AG09319 (cell line): Measurements from ENCODE around the gene RMDN3.

Source experiments
- DNase-seq: peaks from one replicate; pipeline ENCODE4 v3.0.0-alpha.2; 2010; ENCODE audit warnings: low read depth; ENCODE audit errors: extremely low read depth
- TF ChIP-seq, protein P1 (sequence below): IDR thresholded peaks from 2 replicates; pipeline ENCODE4 v1.5.1; 2011; ENCODE audit warnings: low read depth, mild to moderate bottlenecking, inconsistent platforms, low read length, moderate library complexity

RMDN3 gene

DNA sequence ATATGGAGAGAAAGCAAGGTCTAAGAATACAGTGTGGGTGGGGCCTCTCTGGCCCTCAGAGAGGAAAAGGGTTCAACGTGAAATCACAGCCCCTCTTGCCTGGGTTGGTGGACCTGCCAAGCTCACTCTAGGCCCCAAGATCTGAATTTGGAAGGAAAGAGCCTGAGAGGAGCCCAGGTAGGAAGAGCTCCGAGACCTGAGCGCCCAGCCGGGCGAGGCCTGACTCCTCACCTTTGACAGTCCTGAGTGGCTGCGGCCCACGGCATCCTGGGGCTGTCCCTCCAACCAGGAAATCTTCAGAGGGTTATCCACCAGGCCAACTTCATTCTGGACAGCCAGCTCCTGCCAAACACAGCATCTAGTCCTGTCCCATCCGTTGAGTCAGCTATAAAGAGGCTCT lies 18.4 kb upstream of the RMDN3 start:
- TF ChIP-seq, protein P1, sequence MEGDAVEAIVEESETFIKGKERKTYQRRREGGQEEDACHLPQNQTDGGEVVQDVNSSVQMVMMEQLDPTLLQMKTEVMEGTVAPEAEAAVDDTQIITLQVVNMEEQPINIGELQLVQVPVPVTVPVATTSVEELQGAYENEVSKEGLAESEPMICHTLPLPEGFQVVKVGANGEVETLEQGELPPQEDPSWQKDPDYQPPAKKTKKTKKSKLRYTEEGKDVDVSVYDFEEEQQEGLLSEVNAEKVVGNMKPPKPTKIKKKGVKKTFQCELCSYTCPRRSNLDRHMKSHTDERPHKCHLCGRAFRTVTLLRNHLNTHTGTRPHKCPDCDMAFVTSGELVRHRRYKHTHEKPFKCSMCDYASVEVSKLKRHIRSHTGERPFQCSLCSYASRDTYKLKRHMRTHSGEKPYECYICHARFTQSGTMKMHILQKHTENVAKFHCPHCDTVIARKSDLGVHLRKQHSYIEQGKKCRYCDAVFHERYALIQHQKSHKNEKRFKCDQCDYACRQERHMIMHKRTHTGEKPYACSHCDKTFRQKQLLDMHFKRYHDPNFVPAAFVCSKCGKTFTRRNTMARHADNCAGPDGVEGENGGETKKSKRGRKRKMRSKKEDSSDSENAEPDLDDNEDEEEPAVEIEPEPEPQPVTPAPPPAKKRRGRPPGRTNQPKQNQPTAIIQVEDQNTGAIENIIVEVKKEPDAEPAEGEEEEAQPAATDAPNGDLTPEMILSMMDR: no peak
- DNase-seq: no peak

DNA sequence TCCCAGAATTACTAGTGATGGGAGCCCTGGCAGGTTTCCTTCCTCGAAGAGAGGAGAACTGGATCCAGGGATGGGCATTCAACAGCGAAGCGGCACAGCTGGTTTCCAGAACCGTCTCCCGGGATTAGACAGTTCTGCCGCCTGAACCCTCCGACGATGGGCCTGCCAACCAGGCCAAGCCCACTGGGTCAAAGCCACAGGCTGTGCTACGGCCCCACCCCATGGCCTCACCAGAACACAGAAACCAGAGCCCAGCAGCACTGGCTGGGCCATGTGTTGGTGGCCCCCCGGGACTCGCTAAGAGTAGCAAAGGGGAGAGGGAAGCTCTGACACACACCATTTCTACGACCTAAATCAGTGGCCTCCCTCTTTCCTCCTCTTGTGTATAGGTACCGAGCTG lies 17.0 kb upstream of the RMDN3 start:
- TF ChIP-seq, protein P1: no peak
- no peak for DNase-seq

DNA sequence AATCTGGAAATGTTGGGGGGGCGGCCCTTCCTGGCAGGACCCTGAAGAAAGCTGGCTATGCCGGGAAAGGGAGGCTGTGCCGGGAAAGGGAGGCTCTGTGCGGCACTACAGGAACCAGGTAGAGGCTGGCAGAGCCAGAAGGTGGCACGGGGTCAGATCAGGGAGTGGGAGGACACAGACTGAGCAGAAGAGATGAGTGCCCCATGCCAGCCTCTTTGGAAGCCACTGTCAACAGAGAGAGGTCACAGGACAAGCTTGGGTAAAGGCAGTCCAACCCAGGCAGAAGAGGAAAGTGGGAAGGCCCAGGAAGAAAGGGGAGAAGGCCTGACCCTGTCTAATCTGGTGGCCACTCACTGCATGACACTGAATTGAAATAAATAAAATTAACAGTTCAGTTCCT lies 16.2 kb upstream of the RMDN3 start:
- TF ChIP-seq, protein P1: no peak
- no peak for DNase-seq

DNA sequence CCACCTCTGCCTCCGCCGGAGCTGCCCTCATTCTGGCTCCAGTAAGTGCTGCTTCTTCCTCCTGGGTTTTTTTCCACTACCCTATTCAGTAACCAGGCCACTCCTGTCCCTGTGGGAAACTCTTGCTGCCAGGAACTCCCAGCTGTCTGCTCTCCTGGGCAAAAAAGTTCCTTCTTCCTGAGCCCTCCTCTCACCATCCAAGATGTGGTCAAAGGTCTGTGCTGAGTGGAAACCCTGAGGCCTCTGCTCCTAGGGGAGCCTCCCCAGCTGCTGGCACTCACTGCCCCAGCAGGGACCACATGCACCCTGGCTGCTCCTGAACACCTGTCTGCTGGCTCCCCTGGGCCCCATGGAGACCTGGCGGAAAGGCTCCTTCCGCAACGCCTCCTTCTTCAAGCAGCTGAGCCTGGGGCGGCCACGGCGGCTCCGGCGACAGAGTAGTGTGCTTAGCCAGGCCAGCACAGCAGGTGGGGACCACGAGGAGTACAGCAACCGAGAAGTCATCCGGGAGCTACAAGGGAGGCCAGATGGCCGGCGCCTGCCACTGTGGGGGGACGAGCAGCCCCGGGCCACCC lies 15.2 kb upstream of the RMDN3 start:
- TF ChIP-seq, protein P1: no peak
- no peak for DNase-seq

DNA sequence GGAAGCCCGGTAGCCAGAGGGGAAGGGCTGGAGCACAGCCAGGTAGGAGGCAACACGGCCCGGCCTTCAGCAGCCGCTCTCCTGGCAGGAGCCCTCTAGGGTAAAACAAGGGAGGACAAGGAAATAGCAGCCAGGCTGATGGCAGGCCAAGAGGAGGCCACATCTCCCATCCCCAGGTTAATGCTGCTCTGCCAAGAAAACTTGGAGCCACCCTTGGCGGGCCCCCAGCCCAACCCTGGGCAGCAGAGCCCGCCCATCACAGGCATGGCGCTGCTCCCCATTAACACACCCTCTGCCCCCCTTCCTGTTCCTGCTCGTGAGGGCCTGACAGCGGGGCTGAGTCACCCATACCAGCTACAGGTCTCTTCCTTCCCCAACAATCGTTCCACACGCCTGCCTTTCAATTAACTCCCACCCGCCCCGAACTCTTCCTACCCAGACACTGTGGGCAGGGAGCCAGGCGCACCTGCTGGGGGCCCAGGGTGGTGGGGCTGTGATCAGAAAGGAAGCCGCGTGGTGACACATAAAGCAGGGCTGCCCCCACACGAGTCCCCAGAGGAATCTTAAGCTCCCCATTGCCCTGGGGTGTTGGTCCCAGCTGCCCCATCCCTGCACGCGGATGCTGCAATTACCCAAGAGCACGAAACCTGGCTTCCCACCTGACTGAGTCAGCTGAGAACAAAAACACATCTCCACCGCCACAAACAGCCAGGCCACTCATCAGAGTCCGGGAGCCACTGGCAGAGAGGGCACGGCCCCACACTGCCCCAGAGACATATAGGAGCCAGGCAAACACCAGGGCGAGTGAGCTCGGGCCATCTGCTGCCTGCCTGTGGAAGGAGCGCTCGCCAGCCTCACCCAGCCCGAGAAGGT lies 14.5 kb upstream of the RMDN3 start, which contains the start of gene C15orf62:
TSS of gene C15orf62 (plus strand) at position 707 of the 873 bp plus-strand sequence. CDS start 516 bp downstream, outside the sequence.
- TF ChIP-seq, protein P1: no peak
- DNase-seq: no peak

DNA sequence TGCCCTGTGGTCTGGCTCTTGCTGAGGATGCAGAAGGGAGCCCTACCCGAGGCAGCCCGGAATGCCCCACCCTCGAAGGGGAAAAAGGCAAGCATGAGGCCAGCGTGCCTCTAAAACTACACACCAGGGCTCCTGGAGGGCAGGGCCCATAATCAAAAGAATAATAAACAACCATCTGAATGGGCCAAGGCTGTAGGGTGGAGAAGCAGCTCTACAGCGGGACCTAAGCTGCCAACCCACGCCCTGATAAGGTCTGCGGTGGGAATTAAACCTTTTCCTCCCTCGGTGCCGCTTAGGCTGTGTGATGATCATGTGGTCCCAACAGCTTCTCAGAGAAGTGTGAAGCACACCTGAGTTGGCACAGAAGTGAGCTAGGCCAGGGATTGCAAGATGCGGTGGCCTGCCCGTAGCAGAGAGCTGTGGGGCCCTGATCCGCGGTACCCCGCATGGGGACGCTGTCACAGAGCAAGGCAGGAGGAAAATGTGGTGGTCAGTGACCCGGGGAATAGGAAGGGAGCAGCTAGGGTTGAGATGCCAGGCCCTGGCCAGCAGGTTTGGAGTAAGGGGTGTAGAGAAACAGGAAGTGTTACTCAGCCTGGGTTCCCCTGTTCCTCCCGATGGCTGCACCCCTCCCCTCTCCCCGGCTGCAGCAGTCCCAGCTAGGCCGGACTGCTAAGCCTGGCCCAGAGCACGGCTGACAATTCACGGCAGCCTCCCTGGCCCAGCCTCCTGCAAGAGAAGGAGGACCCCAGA lies 13.6 kb upstream of the RMDN3 start:
- DNase-seq: no peak
- TF ChIP-seq, protein P1: no peak
